ENCODE results near the gene FRMD6.

GRCh38 chr14:51626788-51627187, 24.9 kb upstream of the FRMD6 start:
- TF ChIP-seq CTCF (IDR thresholded peaks at IDR 0.05) (no peak), POLR2A (IDR thresholded peaks at IDR 0.05) (no peak)

All from right lobe of liver (tissue), 4 donors.